HG03571 (cell line): ENCODE data around the gene CST9L.
A peak's percentile ranks its signal among the peaks of the same experiment; 100 is the strongest.

Source experiments
- ATAC-seq: cut with Tn5 transposase; IDR thresholded peaks from one replicate; pipeline ENCODE4 v1.9.1; 2021; ENCODE audit not compliant: unreplicated experiment

Gene CST9L

GRCh38 chr20:23568320-23568970 is at the start of gene CST9L:
CST9L (minus strand) TSS chr20:23568484; CDS start chr20:23568450, 34 bp downstream.
- ATAC-seq: no peak

DNA sequence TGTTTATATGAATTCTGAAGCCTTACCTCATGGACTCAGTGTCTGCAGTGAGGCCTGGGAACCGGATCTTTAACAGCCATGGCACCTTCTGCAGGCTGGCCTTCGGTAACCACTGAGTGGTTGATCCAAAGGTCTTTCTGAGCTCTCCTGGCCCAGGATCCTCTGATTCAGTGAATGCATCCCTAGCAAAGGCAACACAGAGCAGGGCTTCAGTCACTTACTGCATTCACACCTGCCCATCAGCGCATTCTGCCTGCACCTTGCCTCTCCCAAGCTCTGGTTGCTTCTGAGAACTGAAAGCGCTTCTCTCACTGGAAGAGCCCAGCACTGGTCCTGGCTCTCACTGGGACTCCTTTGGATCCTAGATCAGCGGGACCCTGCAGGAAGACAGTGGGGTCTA is 45.9 kb upstream of the CST9L start:
- ATAC-seq: no peak

- ATAC-seq: no peak
Measured at GRCh38 chr20:23613676-23614075, 45.4 kb upstream of the CST9L start.

DNA sequence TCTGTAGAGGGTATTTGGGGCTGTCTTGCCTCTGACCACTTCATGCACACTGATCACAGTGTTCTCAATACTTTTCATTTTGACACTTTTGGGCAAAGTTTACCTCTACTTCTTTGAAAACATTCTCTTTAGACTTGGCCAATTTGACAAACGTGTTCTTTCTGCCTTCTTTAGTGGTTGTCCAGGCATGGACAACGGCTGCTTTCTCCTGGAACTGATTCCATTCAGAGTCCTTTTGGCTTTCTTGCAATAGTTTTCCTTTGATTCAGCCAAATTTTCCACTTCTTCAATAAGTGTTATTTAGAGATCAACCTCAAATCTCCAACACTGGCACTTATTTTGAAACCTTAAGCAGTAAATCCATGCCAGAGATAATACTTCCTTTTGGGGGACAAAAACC is 44.1 kb upstream of the CST9L start:
- no peak for ATAC-seq

DNA sequence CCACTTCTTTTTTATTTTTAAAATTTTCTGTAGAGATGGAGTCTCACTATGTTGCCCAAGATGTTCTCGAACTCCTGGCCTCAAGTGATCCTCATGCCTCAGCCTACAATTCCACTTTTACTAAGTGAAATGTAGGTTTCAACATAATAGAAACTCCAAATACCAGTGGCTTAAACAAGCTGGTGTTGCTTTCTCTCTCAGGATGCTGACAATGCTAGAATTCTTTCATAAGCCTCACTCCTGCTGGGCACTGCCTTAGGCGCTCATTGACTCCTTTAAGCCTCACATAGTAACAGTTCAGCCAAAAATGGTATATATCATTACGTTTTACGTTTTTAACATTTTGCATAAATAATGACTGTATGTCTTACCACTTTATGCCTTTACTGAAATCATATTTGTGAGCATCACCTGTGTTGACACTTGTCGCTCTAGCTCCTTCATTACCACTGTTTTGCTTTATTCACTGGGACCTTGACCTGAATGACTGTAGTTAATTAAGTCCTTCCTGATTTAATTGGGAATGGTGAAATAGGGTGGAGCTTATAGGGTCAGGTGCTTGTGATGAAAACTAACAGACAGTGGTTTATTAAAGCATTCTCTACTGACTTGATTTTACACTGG is 41.3 kb upstream of the CST9L start:
- ATAC-seq: no peak

DNA sequence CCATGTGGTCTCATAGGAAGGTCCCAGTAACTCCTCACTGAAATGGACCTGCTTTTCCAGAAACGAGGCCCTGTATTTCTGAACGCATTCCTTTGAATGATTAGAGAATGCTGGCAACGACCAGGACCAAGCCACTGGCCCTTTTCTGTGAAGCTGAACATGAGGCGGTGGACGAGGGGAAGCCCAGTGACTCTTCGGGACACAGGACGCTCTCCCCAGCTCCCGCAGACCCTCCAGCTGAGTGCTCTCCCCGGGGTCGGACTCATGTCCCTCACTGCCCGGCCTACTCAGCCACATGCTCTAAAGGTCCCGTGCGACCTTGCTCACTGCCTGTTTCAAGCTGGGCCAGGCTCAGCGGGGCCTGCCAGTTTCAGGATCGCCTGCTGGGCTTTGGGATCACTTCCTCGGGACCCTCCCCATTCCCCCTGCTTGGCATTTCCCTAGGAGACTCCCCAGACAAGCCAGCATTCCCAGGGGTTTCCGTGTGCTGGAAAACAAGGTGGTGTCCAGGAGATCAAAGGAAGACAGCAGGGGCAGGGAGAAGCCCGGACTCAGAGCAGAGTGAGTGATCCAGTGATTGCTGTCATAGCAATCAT is 40.1 kb upstream of the CST9L start:
- no peak for ATAC-seq

GRCh38 chr20:23607497-23608245 is 39.4 kb upstream of the CST9L start:
- no peak for ATAC-seq

GRCh38 chr20:23606652-23607049 is 38.4 kb upstream of the CST9L start:
- peak; percentile 78 for ATAC-seq

DNA sequence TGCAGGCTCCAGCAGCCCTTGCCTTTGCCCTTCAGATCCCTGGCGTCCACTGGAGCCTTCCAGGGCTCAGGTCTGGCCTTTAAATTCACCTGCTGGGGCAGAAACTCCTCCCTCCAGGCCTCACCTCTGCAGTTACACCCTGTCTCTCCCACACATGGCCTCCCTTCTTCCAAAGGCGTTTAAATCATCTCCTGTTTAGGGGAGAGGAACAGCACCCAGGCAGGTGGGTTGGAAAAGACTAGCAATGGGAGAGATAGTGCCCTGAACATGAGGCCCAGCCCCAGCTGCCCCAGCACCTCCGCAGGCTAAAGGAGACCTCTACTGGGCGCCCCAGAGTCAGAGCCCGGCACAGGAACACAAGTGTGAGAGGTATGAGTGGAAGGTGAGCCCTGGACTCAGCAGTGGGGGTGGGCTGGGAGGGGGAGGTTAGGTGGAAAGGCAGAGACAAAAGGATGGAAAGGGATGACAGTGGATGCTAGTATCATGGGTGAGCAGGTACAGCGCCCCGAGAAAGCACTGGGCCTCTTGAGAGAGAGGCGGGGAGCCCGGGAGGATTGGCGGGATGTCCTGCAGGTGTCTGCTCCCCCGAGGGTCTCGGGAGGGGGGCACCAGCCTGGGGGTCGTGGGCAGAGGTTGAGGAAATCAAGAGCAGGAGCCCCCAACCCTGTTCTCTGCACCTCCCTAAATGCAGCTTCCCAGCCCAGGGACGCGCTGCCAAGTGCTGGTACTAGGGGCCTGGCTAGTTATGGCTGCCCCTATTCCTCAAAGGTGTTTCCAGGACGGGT is 37.8 kb upstream of the CST9L start, which contains the start of gene CST9:
Gene CST9, minus strand, starts transcription at position 51 of the 785 bp plus-strand sequence. CDS start 53 bp downstream, outside the sequence.
- ATAC-seq: no peak

GRCh38 chr20:23604306-23604705 is 36.0 kb upstream of the CST9L start:
- ATAC-seq: no peak

GRCh38 chr20:23603321-23603720 is 35.0 kb upstream of the CST9L start:
- no peak for ATAC-seq

DNA sequence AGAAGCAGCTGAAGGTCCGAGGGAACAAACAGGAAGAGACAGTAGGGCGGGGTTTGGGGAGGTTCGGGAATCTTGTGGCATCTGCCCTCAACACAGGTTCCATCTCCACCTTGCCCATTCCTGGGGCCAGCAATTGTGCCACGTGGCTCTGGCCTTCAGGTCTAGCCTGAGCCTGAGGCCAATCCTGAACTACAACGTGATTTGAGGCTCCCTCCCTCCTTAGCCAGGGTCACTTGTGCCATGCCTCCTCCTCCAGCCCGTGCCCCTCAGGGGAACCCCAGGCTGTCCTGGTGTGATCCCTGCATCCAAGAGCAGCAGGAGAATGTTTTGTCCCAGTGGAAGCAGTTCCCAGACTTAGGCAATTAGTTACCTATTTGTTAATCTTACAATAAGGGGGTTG is 34.4 kb upstream of the CST9L start:
- no peak for ATAC-seq

DNA sequence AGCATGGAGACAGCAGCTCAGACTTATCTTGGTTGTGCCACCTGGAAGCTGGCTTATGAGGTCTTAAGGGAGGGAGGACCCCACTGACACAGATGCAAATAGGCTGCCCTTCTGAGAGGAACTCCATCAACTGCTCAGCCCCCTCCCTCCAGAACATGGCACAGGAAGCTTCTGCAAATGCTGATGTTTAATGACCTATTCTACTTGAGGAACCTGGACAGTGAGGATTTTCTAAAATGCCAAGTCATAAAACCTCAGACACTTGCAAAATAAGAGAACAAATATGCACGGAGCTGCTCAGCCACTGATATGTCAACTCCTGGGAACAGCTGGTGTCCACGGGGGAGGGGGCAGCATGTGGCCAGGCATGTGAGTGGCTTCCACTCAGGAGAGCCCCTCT is 34.0 kb upstream of the CST9L start:
- ATAC-seq: no peak

DNA sequence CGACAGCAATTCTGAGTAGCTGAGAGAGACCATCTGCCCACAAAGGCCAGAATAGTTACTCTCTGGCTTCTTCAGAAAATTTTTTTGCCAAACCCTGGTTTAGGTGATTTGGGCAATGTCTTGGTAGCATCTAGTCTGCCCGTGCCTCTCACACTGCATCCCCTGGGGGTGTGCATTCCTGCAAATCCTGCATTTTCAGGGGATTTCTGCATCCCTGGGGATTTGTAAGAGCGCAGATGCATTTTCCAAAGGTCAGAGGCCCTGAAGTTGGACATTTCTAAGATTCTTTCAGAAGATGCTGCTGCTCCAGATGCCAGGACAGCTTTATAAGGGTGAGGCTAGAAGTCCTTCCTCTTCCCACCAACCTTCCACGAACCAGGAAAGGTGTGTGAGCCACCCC is 33.4 kb upstream of the CST9L start:
- ATAC-seq: no peak

GRCh38 chr20:23598481-23598880 is 30.2 kb upstream of the CST9L start:
- ATAC-seq: no peak

GRCh38 chr20:23596579-23597250 is 28.4 kb upstream of the CST9L start:
- no peak for ATAC-seq

DNA sequence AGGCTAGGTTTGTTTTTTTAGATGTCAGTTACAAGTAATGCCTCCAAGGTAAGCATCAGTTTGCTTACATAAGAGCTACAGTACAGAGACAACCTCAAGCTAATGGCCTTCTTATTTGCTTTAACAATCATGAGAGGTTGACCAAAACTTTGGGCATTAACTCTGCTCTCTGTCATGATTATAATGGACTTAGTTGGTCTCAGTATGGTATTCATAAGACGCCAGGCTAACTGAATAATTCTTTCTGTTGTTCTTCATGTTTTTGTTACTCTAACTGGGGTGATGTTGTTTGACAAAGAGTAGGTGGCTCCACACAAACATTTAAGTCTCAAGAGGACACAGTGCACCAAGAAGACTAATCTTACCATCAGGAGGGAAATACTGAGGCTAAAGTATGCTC is 27.7 kb upstream of the CST9L start:
- no peak for ATAC-seq

DNA sequence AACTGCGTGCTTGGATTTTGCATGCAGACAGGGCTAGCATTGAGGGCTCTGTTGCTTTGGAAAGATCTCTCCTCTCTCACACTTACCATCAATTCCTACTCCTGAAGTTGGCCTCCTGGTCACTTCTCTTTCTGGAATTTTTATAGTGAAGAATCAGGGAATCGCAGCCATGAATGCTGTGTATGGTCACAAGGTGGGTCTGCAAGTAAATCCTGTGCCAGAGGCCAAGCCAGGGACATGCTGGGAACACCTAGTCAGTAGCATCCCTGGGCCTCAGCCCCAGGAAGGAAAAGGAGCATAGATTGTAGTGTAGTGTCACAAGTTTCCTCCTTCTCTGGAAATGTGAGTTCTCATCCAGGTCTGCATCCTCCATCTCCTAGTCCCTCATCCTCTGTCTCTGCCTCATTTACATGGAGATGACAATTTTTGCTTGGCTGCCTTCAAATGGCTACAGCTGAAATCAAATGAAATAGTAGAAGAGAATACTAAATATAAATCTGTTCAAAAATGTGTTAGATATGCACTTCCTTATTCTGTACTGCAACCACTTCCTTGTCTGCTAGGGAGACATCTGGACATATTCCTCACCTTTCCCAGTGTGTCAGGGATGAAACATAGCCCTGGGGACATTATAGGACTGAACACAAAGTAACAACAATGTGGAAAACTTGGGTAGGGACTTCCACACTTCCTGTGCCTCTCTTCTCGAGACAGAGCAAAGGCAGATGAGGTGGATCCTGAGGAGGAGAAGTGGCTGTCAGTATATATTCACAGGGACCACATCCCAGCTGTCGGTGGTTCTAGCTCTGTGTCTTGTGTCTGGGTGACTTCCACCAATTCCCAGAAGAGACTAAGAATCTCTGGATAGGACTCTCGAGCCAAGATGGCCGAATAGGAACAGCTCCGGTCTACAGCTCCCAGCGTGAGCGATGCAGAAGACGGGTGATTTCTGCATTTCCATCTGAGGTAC is 20.4 kb upstream of the CST9L start:
- ATAC-seq: no peak

DNA sequence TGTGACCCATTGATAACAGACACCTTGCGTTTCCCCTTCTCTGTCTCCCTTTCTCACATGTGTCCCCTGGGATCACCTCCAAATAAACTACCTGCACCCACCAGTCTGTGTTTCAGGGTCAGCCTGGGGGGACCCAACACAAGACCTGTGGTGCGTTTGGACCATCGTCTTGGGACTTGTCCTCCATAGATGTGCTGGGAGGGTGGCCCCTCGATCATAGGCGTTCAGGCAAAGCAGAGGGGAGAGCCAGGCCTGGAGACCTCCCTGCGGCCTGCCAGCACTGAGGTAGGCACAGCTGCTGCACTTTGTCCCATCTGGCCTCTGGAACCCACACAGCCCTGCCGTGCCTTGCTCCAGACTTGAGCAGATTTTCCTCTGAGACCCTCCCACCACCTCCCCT is 19.3 kb upstream of the CST9L start:
- no peak for ATAC-seq
